ENCODE results near the gene WDR18.
"Not testable (repeated sequence)": the region's sequence is repeated elsewhere in the genome, so short reads cannot be mapped to it uniquely, and the experiment has no call there.

WDR18 gene

DNA sequence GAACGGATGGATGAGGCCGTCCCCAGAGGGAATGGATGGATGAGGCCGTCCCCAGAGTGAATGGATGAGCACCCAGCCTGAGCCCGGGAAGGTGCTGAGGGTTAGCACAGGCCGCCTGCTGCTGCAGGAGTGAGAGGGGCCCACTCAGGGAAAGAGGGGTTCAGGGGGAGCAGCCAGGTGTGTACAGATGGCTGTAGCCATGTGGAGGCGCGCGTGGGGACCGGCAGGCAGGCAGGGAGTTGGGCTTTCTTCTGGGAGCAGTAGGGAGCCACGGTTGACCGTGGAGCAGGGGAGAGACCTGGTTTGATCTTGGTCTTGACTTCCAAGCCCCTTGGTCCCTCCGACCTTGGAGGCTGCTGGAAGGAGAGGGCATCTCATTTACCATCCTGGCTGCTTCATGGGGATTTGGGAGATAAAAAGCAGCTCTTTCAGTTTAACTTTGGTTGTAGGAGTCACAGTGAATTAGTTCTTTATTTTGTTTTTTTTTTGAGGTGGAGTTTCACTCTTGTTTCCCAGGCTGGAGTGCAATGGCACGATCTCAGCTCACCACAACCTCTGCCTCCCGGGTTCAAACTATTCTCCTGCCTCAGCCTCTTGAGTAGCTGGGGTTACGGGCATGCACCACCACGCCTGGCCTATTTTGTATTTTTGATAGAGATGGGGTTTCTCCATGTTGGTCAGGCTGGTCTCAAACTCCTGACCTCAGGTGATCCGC is 33.6 kb upstream of the WDR18 start:
- DNase-seq, result no peak

GRCh38 chr19:952049-952679 is 32.0 kb upstream of the WDR18 start:
- no peak for DNase-seq

DNA sequence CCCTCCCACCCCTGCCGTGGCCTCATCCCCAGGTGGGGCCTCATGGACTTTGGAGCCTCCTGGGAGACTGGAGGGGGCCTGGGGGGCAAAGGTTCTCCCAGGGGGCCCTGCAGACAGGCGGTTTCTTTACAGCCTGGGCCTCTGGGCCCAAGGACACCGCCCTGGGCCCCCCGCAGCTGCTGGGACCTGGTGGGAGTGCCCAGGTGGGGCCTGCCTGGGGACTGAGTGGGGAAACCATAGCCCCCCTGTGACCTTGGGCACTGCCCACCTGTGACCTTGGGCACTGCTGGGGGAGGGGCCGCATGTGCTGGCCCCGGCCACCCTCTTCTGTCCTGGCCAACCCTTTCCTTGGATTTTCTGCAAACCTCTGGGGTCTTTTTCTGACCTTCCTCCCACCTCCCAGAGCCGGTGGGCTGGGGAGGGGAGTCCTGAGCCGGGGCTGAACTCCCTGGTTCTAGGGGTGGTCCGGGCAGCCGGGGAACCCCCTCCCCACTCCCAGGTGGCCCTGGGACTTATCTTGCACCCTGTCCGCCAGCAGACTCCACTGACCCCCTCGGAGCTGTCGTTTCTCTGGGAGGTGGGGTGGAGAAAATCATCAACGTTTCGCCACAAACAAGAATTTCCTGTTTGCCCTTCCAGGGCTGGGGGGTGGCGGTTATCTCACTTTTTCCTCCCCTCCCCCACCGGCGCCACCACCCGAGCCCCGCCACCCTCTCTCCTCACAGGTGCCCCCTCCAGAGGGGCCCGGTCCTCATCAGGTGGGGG is 31.3 kb upstream of the WDR18 start:
- DNase-seq, result peak; percentile 24

DNA sequence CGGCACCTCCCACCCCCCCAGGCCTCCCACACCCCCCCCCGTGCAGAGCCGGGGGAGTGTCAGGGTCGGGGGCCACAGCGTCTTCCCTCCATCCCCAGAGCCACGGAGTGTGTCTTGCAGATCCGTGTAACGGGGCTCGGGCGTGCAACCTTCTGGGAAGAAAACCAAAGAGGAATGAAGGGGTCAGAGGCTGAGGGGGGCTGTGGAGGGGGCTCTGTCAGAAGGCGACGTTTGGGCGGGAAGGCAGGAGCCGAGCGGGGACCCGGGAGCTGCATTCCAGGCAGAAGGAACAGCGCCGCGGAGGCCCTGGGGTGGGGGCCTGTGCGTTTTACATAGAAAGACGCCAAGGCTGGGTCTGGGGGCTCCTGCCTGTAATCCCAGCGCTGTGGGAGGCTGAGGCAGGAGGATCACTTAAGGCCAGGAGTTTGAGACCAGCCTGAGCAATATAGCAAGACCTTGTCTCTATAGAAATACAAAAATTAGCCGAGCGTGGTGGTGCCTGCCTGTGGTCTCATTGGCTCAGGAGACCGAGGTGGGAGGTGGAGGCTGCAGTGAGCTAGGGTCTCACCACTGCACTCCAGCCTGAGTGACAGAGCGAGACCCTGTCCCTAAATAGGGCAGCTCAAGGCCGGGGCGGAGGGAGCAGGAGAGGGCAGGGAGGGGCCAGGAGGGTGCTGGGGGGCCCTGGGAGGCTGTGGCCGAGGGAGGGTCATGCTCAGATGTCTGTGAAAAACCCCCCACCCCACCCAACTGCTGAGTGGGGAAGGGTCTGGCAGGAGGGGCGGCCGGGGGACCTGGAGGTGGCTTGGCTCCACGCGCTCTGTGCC is 30.5 kb upstream of the WDR18 start:
- no peak for DNase-seq

- DNase-seq, result no peak
Measured at GRCh38 chr19:954272-954671, 29.9 kb upstream of the WDR18 start.

- DNase-seq, result no peak
Measured at GRCh38 chr19:954672-955494, 29.3 kb upstream of the WDR18 start.

- DNase-seq, result no peak
Measured at GRCh38 chr19:955803-956765, 28.1 kb upstream of the WDR18 start.

DNA sequence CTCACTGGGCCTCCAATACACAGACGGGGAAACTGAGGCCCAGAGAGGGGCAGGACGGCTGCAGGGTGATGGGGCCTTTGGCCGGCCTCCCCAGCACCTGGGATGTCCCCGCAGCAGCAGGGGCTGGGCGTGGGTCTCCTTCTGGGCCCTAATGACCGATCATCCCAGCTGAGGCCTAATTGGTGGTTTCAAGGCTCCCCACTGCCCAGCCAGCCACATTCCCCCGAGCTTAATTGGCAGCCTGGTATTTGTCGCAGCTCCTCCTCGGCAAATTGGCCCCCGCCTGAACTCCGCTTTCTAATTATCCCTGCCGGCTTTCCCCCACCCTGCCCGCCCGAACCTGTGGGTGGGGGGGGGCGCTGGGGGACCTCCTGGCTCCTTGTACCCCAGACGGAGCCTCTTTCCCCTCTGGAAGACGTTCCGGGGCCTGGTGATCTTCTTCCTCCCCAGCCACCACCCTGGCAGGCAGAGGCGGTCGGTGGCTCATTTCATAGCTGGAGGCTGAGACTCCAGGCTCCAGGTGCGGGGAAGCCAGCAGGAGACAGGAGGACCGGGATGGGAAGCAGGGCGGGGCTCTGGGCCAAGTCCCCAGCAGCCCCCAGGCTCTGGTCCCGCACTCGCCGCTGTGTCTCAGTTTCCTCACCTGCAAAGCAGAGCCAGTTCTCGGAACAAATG is 27.2 kb upstream of the WDR18 start:
- peak; percentile 75 for DNase-seq

- not testable (repeated sequence) for DNase-seq
Measured at GRCh38 chr19:957578-957977, 26.6 kb upstream of the WDR18 start.

DNA sequence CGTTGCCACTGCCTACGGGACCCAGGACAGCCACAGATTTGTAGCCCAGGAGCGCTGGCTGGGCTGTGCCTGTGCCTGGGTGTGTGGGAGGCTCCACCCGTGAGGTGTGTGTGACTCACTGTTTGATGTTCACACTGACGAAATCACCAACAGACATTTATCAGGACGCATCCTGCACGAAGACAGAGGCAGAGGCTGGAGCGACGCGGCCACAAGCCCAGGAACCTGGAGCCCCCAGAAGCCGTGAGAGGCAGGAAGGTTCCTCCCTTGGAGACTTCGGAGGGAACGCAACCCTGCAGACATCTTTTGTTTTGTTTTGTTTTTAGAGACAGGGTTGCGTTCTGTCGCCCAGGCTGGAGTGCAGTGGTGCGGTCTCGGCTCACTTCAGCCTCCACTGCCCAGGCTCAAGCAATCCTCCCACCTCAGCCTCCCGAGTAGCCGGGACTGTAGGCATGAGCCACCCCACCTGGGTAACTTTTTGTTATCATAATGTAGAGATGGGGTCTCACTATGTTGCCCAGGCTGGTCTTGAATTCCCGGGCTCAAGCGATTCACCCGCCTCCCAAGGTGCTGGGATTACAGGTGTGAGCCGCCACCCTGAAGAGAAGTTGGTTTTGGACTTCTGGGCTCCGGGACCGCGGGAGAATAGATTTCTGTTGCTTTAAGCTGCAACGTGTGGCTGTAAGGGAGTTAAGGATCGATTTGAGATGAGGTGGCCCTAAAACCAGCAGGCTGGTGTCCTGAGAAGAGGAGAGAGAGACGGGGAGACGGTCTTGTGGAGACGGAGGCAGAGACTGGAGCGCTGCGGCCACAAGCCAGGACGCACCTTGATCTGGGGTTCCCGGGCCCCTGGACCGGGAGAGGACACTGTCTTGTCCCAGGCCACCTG is 24.9 kb upstream of the WDR18 start:
- no peak for DNase-seq

GRCh38 chr19:960020-960419 is 24.1 kb upstream of the WDR18 start:
- DNase-seq, result no peak

DNA sequence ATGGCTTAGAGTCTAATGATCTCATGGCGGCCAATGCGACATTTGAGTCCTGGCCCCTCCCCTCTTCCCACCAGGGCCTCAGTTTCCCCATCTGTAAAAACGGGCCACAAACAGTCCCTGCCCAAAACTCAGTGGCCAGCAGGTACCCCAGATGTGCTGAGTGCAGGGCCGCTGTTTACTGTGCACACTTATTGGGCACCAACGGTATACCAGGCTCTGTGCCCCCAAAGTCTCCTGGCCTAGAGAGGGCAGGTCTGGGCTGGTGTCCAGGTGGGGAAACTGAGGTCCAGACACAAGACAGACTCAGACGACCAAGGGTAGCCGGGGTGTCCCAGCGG is 23.6 kb upstream of the WDR18 start:
- DNase-seq, result no peak

GRCh38 chr19:961866-962620 is 22.1 kb upstream of the WDR18 start:
- DNase-seq, result no peak

GRCh38 chr19:962683-963400 is 21.3 kb upstream of the WDR18 start:
- DNase-seq, result no peak

- no peak for DNase-seq
Measured at GRCh38 chr19:963486-963951, 20.6 kb upstream of the WDR18 start.

DNA sequence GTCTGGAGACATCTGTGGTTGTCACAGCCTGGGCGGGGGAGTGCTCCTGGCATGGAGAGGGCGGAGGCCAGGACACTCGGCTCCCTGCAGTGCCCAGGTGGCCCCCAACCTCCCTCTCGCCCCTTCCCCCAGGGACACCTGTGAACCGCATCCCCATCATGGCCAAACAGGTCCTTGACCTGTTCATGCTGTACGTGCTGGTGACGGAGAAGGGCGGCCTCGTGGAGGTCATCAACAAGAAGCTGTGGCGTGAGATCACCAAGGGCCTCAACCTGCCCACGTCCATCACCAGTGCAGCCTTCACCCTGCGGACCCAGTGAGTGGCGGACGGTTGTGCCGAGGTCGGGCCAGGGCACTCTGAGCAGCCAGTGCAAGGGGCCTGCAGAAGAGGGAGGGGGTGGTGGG is 20.0 kb upstream of the WDR18 start:
- no peak for DNase-seq

Measured in fibroblast of skin of abdomen (primary cell).